SJCRH30 (cell line): ENCODE results near the gene SPN. TPM values are rescaled to one million over a fixed set of nuclear protein-coding genes. Genes with fewer than 3 reads are reported as not detected.
"Not testable (repeated sequence)": the region's sequence is repeated elsewhere in the genome, so short reads cannot be mapped to it uniquely, and the experiment has no call there.

ENCODE experiments used
- DNase-seq, 2 experiments: peaks; one replicate each; pipeline ENCODE4 v3.0.0-alpha.2; 2015 to 2020
- H3K27ac ChIP-seq: fragments of 250-450 bp; sonication (Bioruptor Pico); 2 replicates; pipeline ENCODE4 v1.5.1; 2020; ENCODE audit warnings: mild to moderate bottlenecking, moderate library complexity
- H3K27me3 ChIP-seq: fragments of 250-450 bp; sonication (Bioruptor Pico); 2 replicates; pipeline ENCODE4 v1.5.1; 2020; ENCODE audit warnings: mild to moderate bottlenecking, moderate library complexity
- H3K36me3 ChIP-seq: fragments of 250-450 bp; sonication (Bioruptor Pico); 2 replicates; pipeline ENCODE4 v1.5.1; 2020; ENCODE audit warnings: mild to moderate bottlenecking, moderate library complexity
- H3K4me1 ChIP-seq: fragments of 250-450 bp; sonication (Bioruptor Pico); 2 replicates; pipeline ENCODE4 v1.5.1; 2020; ENCODE audit warnings: mild to moderate bottlenecking, moderate library complexity
- H3K4me3 ChIP-seq: fragments of 250-450 bp; sonication (Bioruptor Pico); 2 replicates; pipeline ENCODE4 v1.5.1; 2020; ENCODE audit warnings: mild to moderate bottlenecking, moderate library complexity
- H3K9me3 ChIP-seq: fragments of 250-450 bp; sonication (Bioruptor Pico); replicated peaks from 2 replicates; pipeline ENCODE4 v1.5.1; 2020; ENCODE audit warnings: mild to moderate bottlenecking, moderate library complexity
- total RNA-seq: library from RNA; depleted of rRNA; stranded (reverse); fragments of >200 nt; shearing (Covaris generic); gene quantifications from 2 replicates; pipeline ENCODE4 v1.2.3, GENCODE V29; 2014

SPN gene
- total RNA-seq, 1 experiment from 2014 or later: 2.1 TPM

DNA sequence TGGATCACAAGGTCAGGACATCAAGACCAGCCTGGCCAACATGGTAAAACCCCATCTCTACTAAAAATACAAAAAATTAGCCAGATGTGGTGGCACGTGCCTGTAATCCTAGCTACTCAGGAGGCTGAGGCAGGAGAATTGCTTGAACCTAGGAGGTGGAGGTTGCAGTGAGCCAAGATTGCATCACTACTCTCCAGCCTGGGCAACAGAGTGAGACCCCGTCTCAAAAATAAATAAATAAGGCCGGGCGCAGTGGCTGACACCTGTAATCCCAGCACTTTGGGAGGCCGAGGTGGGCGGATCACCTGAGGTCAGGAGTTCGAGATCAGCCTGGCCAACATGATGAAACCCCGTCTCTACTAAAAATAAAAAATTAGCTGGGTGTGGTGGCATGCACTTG is 24.3 kb upstream of the SPN start:
- H3K9me3 ChIP-seq, H3K4me3 ChIP-seq, H3K36me3 ChIP-seq, H3K27ac ChIP-seq, DNase-seq, H3K27me3 ChIP-seq, H3K4me1 ChIP-seq: not testable (repeated sequence)

DNA sequence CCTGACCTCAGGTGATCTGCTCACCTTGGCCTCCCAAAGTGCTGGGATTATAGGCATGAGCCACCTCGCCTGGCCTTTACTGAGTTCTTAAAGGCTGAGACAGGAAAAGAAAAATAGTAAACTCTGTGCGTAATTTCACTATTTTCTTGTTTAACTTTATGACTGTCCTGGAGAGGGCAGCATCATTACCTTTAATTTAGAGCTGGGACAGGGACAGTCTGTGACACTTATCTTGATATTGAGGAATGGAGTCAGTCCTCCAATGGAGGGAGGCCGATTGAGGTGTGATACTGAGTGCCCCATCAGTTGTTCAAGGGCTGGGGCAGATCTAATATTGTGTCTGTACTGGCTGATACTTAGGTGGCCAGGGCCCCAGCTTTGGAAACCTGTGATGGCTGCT is 21.5 kb upstream of the SPN start:
- no peaks in the 10 kb centered on the region for H3K27me3 ChIP-seq
- no peaks in the 10 kb centered on the region for H3K36me3 ChIP-seq
- no peaks in the 10 kb centered on the region for H3K4me1 ChIP-seq
- H3K27ac ChIP-seq: no peak overlapping the region
- DNase-seq: peak in 1 of 2 experiments; percentile 14
- no peak overlapping the region for H3K4me3 ChIP-seq
- no peaks in the 10 kb centered on the region for H3K9me3 ChIP-seq

DNA sequence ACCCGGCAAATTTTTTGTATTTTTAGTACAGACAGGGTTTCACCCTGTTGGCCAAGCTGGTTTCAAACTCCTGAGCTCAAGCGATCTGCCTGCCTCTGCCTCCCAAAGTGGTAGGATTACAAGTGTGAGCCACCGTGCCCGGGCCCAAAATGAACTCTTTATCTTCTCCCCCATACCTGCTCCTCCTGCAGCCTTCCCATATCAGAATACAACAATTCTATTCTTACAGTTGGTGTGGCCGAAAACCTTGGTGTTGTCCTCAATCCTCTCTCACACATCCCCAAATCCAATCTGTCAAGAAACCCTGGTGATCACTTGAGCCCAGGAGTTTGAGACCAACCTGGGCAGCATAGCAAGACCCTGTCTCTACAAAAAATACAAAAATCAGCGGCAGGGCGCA is 19.5 kb upstream of the SPN start:
- no peak overlapping the region for H3K27ac ChIP-seq
- H3K27me3 ChIP-seq: no peaks in the 10 kb centered on the region
- no peaks in the 10 kb centered on the region for H3K4me1 ChIP-seq
- H3K9me3 ChIP-seq: no peaks in the 10 kb centered on the region
- DNase-seq: no peak
- no peaks in the 10 kb centered on the region for H3K36me3 ChIP-seq
- no peak overlapping the region for H3K4me3 ChIP-seq

DNA sequence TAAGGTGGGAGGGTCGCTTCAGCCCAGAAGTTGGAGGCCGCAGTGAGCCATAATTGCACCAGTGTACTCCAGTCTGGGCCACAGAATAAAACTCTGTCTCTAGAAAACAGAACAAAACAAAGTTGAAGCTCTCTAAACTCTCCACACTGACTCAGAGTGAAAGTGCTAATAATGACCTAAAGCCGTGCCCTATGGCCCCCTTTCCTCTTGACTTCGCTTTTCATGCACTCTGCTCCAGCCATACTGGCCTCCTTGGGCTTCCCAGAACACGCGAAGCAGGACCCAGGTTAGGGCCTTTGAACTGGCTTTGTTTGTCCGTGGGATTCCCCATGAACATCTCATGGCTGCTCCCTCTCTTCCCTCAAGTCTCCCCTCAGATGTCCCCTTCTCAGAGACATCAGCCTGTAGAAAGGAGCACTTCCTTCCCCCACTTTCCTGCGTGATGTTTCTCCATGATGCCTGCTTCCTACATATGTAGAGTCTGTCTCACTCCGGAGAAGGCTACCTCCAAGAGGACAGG is 18.6 kb upstream of the SPN start:
- Histone ChIP-seq H3K27me3 (no peaks in the 10 kb centered on the region), H3K9me3 (no peaks in the 10 kb centered on the region), H3K36me3 (no peaks in the 10 kb centered on the region), H3K4me1 (no peaks in the 10 kb centered on the region), H3K4me3 (no peak overlapping the region), H3K27ac (no peak overlapping the region)
- DNase-seq: no peak

DNA sequence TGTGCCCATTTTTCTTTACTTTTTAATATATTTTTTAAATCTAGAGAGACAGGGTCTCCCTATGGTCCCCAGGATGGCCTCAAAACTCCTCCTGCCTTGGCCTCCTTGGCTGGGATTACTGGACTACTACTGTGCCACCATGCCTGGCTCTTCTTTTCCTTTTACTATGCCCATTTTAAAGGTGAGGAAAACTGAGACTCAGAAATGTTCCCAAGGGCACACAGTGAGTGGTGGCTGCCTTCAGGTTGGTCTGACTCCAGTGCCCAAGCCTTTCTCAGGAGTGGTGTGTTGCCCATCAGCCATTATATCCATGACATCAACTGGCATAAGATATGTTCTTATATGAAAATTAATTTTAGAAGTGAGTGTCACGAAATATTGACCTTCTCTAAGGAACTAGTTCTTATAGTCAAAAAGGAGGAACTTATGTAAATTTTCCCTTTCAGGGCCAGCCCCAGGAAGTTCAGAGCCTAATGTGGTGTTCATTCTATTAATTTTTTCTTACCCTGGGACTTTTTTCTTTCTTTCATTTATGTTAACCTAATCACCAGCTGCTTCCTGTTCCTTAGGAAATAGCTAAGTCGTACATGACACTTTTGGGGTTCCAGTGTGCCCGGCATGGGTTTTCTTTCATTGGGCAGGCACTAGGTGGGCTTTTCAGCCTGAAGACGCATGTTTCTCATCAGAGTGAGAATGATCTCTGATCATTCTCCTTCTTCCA is 17.9 kb upstream of the SPN start:
- Histone ChIP-seq H3K27me3 (no peaks in the 10 kb centered on the region), H3K27ac (no peak overlapping the region), H3K36me3 (no peaks in the 10 kb centered on the region), H3K9me3 (no peaks in the 10 kb centered on the region), H3K4me1 (no peaks in the 10 kb centered on the region), H3K4me3 (no peak overlapping the region)
- DNase-seq: no peak

DNA sequence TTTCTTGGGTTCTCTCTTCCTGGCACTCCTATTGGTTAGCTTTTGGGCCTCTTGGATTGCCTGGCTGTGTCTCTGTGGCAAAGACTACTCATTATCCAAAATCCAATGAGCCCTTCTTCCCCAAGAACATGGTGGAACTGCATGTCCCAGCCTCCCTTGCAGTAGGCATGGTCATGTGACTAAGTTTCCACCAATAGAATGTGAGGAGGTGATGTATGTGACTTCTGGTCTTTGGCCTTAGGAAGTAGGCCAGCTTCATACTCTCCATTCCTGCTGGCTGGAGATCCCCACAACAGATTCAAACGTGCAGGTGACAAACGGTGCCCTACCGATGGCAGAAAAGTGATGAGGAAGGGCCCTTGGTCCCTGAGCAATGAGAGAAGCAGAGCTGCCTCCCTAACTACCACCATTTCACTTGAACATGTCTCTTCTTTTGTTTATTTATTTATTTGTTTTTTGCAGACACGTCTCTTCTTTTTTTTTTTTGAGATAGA is 17.3 kb upstream of the SPN start:
- no peaks in the 10 kb centered on the region for H3K36me3 ChIP-seq
- H3K4me1 ChIP-seq: no peaks in the 10 kb centered on the region

DNA sequence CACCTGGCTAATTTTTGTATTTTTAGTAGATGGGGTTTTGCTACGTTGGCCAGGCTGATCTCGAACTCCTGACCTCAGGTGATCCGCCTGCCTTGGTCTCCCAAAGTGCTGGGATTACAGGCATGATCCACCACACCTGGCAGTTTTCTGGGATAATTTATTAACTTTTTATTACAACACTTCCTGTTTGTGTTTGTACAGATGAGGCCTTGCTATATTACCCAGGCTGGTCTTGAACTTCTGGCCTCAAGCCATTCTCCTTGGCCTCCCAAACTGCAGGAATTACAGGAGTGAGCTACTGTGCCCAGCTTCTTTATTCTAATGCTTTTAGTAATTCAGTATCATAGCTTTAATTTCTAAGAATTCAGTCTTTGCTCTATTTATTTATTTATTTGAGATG is 16.1 kb upstream of the SPN start:
- Histone ChIP-seq H3K4me1 (no peaks in the 10 kb centered on the region), H3K4me3 (no peak overlapping the region), H3K9me3 (no peaks in the 10 kb centered on the region), H3K27ac (no peak overlapping the region), H3K27me3 (no peaks in the 10 kb centered on the region), H3K36me3 (no peaks in the 10 kb centered on the region)
- DNase-seq: no peak

More for the DNA sequence above, 17.3 kb upstream of the SPN start:
- Histone ChIP-seq H3K27ac (no peak overlapping the region), H3K4me3 (no peak overlapping the region), H3K9me3 (no peaks in the 10 kb centered on the region), H3K27me3 (no peaks in the 10 kb centered on the region)
- DNase-seq: peak; percentile 20 to 43

DNA sequence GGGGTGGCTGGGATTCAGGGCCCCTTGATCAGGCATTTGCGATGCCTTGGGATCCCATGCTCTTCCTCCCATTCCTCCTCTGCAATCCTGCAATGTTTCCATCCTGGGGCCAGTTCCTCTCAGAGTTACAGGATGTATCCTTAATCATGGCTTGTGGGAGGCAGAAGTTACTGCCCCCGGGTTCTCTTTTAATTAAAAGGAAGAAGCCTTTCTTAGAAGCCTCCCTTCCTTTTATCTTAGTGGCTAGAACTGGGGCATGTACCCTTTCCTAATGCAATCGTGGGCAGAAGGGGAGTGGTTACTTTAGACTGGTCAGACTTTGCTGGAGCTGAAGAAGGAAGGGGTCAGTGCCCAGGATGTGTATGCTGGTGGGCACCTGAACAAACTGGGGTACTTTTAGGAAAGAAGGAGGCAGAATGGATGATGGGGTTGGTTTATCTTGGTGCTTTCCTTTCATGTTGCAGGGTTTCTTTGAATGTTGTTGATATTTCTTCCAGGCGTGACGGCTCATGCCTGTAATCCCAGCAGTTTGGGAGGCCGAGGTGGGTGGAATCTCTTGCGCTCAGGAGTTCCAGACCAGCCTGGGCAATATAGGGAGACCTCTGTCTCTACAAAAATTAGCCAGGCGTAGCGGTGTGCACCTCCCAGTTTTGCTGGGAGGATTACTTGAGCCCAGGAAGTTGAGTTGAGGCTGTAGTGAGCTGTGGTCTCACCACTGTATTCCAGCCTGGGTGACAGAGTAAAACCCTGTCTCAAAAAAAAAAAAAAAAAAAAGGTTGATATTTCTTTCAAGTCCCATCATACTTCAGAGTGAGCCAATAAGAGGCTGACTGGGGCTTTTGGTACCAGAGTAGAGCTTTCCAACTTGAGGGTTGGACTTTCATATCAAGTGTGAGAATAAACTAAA is 13.2 kb upstream of the SPN start:
- Histone ChIP-seq H3K27me3 (no peaks in the 10 kb centered on the region), H3K9me3 (no peaks in the 10 kb centered on the region), H3K27ac (no peak overlapping the region), H3K4me3 (no peak overlapping the region), H3K36me3 (no peaks in the 10 kb centered on the region), H3K4me1 (no peaks in the 10 kb centered on the region)
- no peak for DNase-seq

DNA sequence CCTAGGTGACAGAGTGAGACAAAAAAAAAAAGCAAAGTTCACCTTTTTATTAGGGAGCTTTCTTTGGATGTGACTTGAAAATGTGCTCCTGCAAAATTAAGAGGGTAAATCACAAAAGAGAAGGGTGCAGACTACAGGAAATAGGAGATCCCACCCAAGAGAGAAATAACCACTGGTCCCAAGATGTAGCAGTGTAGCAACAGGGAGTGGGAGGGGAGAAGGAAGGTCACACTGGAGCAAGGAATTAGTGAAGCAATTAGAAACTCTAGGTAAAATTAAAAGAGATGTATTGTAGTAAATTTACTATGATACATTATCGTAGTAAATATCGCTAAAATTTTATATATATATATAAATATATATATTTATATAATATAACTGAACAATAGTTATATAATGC is 12.3 kb upstream of the SPN start:
- no peak overlapping the region for H3K4me3 ChIP-seq
- DNase-seq: no peak
- H3K4me1 ChIP-seq: no peaks in the 10 kb centered on the region
- no peaks in the 10 kb centered on the region for H3K36me3 ChIP-seq
- no peaks in the 10 kb centered on the region for H3K27me3 ChIP-seq
- H3K27ac ChIP-seq: no peak overlapping the region
- H3K9me3 ChIP-seq: no peaks in the 10 kb centered on the region

DNA sequence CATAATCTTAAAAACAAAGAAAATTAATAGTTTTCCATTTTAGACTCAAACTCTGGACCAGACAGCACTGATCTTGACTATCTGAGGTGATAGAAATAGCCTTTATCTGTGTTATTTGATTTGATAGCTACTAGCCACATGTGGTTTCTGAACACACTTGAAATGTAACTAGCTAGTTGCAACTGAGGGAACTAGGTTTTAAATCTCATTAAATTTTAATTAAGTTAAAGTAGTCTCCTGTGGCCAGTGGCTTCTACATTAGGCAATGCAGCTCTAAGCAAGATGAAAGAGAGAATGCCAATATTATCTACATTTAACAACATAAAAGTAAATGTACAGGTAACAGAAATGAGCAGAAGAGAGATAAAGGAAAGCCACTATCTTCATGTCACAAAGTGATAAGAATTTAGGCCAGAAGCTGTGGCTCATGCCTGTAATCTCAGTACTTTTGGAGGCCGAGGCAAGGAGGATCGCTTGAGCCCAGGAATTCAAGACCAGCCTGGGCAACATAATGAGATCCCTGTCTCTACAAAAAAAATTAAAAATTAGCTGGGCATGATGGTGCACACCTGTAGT is 11.2 kb upstream of the SPN start:
- no peak for DNase-seq
- H3K9me3 ChIP-seq: no peaks in the 10 kb centered on the region
- no peaks in the 10 kb centered on the region for H3K27me3 ChIP-seq

DNA sequence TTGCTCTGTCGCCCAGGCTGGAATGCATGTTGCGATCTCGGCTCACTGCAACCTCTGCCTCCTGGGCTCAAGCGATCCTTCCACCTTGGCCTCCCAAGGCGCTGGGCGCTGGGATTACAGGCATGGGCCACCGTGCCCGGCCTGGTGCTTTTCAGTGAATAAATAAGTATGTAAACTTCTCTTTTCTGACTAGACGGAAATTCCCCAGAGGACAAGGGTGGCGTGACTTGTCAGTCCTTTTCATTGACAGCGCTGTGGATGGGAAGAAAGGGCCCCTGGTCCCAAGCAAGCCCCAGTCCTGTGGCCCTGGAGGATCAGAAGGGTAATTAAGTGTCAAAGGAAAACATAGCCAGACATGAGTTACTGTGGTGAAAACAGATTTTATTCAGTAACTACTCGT is 9.6 kb upstream of the SPN start:
- H3K27ac ChIP-seq: no peak overlapping the region
- H3K36me3 ChIP-seq: no peaks in the 10 kb centered on the region
- no peak overlapping the region for H3K4me3 ChIP-seq
- no peaks in the 10 kb centered on the region for H3K4me1 ChIP-seq
- H3K27me3 ChIP-seq: no peaks in the 10 kb centered on the region
- no peaks in the 10 kb centered on the region for H3K9me3 ChIP-seq
- no peak for DNase-seq

More for the DNA sequence above, 11.2 kb upstream of the SPN start:
- no peaks in the 10 kb centered on the region for H3K4me1 ChIP-seq
- H3K4me3 ChIP-seq: no peak overlapping the region
- no peaks in the 10 kb centered on the region for H3K36me3 ChIP-seq
- H3K27ac ChIP-seq: no peak overlapping the region

DNA sequence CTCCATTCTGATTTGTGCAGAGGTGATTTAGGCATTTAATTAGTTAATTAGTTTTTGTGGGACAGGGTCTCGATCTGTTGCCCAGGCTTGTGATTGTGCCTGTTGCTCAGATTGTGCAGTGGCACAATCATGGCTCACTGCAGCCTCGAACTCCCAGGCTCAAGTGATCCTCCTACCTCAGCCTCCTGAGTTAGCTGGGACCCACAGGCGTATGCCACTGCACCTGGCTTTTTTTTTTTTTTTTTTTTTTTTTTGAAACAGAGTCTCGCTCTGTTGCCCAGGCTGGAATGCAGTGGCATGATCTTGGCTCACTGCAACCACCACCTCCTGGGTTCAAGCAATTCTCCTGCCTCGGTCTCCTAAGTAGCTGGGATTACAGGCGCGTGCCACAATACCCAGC is 9.2 kb upstream of the SPN start:
- not testable (repeated sequence) for H3K9me3 ChIP-seq, H3K4me1 ChIP-seq, H3K36me3 ChIP-seq, DNase-seq, H3K27me3 ChIP-seq, H3K4me3 ChIP-seq, H3K27ac ChIP-seq

DNA sequence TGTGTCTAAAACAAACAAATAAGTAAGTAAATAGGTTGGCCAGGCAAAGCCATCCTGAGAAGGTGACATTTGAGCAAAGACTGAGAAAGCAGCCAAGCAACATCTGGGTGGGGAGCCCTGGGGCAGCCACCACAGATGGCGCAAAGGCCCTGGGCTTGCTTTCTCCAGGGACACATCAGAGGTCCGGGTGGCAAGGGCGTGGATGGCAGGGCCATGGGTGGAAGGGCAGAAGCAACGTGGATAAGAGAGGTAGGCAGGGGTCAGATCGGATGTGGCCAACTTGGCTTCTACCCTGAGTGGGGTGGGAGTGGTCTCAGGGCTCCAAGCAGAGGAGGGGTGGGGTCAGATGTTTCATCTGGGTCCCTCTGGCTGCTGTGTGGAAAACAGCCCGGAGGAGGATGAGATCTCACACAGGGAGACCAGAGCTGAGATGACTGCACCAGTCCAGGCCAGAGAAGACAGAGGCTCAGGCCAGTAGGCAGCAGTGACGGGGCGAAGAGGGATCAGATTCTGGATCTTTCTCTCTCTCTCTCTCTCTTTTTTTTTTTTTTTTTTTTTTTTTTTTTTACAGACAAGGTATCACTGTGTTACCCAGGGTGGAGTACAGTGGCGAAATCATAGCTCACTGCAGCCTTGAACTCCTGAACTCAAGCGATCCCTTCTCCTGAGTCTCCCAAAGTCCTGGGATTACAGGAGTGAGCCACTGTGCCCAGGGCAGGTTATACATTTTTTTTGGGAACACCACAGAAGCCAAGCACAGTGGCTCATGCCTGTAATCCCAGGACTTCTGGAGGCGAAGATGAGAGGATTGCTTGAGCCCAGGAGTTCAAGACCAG is 6.1 kb upstream of the SPN start:
- Histone ChIP-seq H3K27me3 (no peaks in the 10 kb centered on the region), H3K4me1 (no peaks in the 10 kb centered on the region), H3K4me3 (no peak overlapping the region), H3K9me3 (no peaks in the 10 kb centered on the region), H3K27ac (no peak overlapping the region), H3K36me3 (no peaks in the 10 kb centered on the region)
- DNase-seq: no peak

DNA sequence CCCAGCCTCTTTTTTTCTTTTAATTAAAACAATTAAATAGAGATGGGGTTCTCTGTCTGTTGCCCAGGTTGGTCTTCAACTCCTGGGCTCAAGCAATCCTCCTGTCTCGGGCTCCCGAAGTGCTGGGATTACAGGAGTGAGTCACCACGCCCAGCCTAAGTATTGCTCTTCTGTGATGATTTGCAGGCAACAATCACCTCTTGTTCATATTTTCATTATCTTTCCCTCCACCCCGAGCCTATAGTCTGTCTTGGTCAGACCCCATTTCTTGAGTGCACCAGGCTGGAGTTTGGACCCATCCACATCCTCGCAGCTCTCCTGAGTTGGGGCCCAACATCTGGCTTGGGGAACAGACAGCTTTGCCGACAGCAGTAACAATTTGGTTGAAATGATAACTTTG is 4.3 kb upstream of the SPN start:
- DNase-seq: no peak
- H3K4me3 ChIP-seq: no peak overlapping the region
- no peaks in the 10 kb centered on the region for H3K4me1 ChIP-seq
- H3K9me3 ChIP-seq: no peaks in the 10 kb centered on the region
- H3K27ac ChIP-seq: no peak overlapping the region
- no peaks in the 10 kb centered on the region for H3K27me3 ChIP-seq
- H3K36me3 ChIP-seq: no peaks in the 10 kb centered on the region
